IPS-11a (cell line): ENCODE measurements around the gene CT45A7.
"Not testable (repeated sequence)": the region's sequence is repeated elsewhere in the genome, so short reads cannot be mapped to it uniquely, and the experiment has no call there.

Source experiments
- H3K4me3 ChIP-seq: one replicate; pipeline ENCODE4 v1.5.1; 2013; ENCODE audit warnings: low read depth, low read length, control low read depth

Gene CT45A7, protein sequence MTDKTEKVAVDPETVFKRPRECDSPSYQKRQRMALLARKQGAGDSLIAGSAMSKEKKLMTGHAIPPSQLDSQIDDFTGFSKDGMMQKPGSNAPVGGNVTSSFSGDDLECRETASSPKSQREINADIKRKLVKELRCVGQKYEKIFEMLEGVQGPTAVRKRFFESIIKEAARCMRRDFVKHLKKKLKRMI

DNA sequence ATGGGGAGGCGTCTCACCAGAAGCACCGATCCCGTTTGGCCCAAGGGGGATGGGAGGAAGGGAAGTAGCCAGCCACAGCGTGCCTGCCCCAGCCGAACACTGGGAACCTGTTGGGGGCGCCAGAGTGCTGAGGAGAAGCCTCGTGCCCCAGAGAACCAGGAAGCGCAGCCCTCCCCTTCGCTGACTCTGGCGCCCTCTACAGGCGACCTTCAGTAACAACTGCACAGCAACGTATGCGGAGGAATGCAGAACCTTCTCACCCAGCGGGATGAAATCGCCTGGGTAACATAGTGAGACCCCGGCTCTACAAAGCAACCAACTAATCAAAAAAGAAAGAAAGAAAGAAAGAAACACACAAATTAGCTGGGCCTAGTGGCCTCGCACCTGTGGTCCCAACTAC lies at the start of gene CT45A7:
Gene CT45A7 (minus strand): TSS at position 101 of the 400 bp plus-strand sequence. CDS start 3,747 bp downstream, outside the sequence.
- not testable (repeated sequence) for H3K4me3 ChIP-seq

DNA sequence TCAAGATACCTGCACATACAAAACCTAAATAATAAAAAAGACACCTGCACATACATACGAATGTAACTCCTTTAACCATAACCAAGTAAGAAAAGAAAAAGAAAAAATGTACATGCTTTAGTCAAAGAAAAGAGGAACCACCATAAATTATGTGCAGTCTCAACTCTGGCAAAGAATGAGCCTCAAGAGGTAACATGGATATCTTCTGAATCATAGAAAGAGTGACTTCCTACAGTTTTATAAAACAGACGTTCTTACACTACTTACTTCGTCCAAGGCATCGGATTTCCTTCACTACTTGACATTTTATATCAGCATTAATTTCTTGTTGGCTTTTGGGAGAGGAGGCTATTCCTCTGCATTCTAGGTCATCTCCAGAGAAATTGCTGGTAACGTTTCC lies 45.7 kb upstream of the CT45A7 start:
- H3K4me3 ChIP-seq, result not testable (repeated sequence)

DNA sequence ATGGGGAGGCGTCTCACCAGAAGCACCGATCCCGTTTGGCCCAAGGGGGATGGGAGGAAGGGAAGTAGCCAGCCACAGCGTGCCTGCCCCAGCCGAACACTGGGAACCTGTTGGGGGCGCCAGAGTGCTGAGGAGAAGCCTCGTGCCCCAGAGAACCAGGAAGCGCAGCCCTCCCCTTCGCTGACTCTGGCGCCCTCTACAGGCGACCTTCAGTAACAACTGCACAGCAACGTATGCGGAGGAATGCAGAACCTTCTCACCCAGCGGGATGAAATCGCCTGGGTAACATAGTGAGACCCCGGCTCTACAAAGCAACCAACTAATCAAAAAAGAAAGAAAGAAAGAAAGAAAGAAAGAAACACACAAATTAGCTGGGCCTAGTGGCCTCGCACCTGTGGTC lies 34.6 kb upstream of the CT45A7 start, which contains the start of gene CT45A9:
Gene CT45A9 (minus strand): TSS at position 101 of the 400 bp plus-strand sequence. CDS start 3,751 bp downstream, outside the sequence.
- not testable (repeated sequence) for H3K4me3 ChIP-seq

DNA sequence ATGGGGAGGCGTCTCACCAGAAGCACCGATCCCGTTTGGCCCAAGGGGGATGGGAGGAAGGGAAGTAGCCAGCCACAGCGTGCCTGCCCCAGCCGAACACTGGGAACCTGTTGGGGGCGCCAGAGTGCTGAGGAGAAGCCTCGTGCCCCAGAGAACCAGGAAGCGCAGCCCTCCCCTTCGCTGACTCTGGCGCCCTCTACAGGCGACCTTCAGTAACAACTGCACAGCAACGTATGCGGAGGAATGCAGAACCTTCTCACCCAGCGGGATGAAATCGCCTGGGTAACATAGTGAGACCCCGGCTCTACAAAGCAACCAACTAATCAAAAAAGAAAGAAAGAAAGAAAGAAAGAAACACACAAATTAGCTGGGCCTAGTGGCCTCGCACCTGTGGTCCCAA lies 17.4 kb upstream of the CT45A7 start, which contains the start of gene CT45A8:
Gene CT45A8 (minus strand): TSS at position 101 of the 400 bp plus-strand sequence. CDS start 3,755 bp downstream, outside the sequence.
- H3K4me3 ChIP-seq, result not testable (repeated sequence)

DNA sequence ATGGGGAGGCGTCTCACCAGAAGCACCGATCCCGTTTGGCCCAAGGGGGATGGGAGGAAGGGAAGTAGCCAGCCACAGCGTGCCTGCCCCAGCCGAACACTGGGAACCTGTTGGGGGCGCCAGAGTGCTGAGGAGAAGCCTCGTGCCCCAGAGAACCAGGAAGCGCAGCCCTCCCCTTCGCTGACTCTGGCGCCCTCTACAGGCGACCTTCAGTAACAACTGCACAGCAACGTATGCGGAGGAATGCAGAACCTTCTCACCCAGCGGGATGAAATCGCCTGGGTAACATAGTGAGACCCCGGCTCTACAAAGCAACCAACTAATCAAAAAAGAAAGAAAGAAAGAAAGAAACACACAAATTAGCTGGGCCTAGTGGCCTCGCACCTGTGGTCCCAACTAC lies 17.2 kb downstream of the CT45A7 start, which contains the start of gene CT45A2:
Gene CT45A2 (minus strand): TSS at position 101 of the 400 bp plus-strand sequence. CDS start 3,747 bp downstream, outside the sequence.
- not testable (repeated sequence) for H3K4me3 ChIP-seq

DNA sequence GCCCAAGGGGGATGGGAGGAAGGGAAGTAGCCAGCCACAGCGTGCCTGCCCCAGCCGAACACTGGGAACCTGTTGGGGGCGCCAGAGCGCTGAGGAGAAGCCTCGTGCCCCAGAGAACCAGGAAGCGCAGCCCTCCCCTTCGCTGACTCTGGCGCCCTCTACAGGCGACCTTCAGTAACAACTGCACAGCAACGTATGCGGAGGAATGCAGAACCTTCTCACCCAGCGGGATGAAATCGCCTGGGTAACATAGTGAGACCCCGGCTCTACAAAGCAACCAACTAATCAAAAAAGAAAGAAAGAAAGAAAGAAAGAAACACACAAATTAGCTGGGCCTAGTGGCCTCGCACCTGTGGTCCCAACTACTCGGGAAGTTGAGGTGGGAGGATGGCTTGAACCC lies 34.4 kb downstream of the CT45A7 start, which contains the start of gene CT45A6:
Gene CT45A6 (minus strand): TSS at position 101 of the 400 bp plus-strand sequence. CDS start 3,794 bp downstream, outside the sequence.
- H3K4me3 ChIP-seq, result not testable (repeated sequence)

DNA sequence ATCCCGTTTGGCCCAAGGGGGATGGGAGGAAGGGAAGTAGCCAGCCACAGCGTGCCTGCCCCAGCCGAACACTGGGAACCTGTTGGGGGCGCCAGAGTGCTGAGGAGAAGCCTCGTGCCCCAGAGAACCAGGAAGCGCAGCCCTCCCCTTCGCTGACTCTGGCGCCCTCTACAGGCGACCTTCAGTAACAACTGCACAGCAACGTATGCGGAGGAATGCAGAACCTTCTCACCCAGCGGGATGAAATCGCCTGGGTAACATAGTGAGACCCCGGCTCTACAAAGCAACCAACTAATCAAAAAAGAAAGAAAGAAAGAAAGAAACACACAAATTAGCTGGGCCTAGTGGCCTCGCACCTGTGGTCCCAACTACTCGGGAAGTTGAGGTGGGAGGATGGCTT lies 51.7 kb downstream of the CT45A7 start, which contains the start of gene CT45A5:
Gene CT45A5 (minus strand): TSS at position 101 of the 400 bp plus-strand sequence. CDS start 3,774 bp downstream, outside the sequence.
- not testable (repeated sequence) for H3K4me3 ChIP-seq
